NOMO-1 treated with dmso at 0.1 percent for 144 hours (cell line): ENCODE results near the gene PKHD1.

Experiments
- DNase-seq: peaks from one replicate; lab custom pipeline; 2025; ENCODE audit not compliant: unreplicated experiment; lab: John Stamatoyannopoulos, UW

PKHD1 gene

DNA sequence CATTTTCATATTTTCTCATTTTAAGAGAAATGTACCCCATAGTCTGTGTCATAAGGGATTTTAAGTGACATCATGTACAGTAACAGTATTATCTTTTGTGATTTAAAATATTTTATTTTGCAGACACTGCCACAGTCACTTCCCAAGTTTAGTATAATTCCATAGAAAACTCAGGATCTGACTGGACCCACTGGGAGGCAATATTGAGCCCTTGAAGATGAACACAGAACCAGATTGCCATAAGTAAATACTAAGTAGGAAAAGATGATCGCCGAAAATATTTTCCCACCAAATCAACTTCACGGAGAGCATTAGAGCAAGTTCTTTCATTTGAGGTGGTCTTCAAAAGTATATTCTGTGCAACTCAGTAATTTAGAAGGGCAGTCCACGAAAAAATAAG is 17.6 kb upstream of the PKHD1 start:
- no peak for DNase-seq

DNA sequence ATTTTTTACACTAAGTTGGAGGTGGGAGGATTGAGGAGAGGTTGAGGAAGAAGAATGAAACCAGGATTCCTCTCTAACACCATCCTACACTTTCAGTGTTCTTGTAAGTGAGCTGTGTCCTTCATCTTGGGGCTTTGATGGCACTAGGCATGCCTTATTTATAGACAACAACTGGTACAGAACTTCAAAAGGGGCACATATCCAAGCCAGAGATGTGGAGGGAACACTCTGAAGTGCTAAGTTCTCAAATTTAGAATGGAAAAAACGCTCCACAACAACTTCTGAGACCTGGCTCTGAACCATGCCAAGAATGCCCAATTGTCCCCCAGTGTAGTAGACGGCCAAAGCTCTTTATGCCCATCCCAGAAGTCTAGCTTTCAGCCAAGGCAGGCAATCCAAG is 16.2 kb upstream of the PKHD1 start:
- no peak for DNase-seq

DNA sequence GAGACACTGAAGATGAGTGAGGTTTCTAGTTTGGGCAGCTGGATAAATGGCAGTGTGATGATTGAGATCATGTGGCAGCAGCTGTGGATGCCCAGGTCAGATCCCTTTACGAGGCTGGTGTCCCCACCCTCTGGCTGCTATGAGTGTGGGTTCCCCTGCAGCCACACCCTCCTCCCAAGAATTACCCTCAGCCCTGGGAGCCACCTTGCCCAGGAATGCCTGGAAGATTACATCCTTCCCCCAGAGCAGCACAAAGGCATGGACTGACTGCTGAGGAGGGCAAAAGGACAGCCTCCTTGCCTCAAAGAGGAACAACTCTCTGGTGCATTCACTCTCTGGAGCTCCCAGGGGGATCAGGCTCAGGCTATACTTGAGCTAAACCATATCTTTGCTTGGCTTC is 15.0 kb upstream of the PKHD1 start:
- DNase-seq = no peak

DNA sequence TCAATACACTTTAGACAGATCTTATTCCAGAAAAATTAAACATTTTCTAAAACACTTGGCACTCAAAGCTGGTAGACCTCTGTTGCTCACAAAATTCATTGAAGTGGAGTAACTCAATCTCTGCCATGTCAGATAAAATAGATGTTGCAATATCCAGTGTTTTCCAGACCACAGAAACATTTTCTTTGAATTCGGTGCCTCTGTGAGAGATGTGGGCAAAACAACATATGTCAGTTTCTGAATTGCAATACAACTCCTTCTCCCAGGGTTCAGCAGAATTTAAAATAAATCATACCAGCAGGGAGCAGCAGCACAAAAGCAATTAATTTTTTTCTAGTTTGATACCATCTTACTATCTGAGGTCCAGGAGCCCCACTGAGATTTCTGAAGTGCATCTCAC is 11.3 kb upstream of the PKHD1 start:
- DNase-seq = no peak

DNA sequence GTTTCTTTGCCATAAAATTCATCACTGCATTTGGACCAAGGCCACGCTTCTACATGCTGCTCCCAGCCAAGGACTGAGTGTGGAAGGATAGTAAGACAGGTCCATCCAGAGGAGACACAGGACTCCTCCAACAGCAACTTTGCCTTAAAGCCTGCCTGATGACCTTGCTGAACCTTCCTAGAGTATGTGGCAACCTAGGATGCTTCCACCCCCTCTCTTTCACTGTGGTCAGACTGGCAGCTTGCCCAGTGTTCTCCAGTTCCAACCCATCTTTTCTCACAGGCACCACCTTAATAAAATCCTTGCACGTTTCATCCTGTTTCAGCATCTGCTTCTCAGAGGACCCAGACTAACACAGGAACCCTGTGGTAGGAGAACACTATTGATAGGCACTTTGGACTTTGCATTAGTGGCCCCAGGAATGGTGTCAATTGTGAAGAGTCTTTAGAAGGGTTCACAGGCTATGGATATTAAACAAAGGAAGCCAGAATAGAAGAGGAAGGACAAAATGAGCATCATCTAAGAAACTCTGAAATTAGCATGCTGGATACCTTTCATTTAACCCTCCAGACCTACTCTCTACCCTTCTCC is 2.4 kb upstream of the PKHD1 start:
- DNase-seq = no peak

DNA sequence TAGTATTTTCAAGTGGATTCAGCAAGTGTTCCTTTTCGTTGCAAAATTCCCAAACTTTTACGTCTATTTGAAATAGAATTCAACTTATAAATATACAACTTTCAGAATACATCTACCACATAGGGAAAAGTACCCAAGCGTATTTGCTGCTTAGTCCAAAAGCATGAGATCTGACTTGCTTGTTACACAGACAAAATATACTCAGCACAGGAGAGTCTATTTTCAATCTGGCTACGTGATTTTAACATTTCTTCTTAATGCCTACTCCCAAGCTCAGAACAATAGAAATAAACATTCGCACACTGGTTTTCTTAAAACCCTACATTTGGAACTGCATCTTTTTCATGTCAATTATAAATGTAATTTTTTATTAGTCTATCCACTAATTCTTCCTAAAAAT is 672 bp downstream of the PKHD1 start:
- no peak for DNase-seq

DNA sequence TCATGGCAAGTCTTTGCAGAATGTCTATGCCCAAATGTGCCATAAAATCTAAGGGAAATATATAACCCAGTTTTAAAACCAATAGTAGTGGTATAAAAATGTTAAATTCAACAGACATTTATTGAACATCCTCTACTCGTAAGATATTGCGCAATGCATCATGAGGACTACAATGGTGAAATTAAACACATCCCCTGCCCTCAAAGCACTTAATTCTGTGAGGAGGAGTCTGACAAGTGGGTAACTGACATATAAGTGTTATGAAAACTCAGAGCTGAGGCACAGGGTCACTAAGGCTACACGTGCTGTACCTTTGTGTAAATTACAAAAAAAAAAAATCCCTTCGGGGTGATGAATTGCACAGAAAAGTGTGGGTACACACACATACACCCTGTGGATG is 6.2 kb downstream of the PKHD1 start:
- DNase-seq = no peak

DNA sequence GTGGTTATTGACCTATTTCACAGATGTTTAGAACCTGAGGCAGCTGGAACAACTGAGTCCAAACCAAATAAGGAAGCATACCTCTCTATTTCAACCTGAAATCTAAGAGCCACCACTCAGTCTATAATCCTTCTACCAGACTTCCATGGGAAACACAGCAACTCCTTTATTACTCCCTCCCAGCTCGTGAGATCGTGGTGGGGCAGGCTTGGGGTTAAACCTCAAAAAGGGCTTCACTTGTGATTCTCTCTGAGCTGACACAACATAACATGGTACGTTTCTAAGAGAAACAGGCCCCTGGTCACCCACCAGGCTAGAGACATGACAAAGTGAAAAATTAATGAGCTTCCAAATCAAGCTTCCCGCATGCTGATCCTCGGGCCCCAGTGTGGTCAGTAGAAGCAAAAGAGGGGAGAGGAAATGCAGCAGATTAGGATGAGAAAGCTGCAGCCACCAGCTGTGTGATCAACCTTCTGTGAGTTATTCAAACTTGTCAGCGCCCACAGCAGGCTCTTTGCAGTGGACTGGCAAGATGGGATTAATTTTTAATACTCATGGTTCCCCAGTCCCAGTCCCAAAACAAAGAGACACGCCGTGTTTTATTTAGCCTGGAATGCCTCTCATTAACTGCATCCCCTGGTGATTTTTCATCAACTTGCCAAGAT is 9.3 kb downstream of the PKHD1 start:
- DNase-seq = no peak

DNA sequence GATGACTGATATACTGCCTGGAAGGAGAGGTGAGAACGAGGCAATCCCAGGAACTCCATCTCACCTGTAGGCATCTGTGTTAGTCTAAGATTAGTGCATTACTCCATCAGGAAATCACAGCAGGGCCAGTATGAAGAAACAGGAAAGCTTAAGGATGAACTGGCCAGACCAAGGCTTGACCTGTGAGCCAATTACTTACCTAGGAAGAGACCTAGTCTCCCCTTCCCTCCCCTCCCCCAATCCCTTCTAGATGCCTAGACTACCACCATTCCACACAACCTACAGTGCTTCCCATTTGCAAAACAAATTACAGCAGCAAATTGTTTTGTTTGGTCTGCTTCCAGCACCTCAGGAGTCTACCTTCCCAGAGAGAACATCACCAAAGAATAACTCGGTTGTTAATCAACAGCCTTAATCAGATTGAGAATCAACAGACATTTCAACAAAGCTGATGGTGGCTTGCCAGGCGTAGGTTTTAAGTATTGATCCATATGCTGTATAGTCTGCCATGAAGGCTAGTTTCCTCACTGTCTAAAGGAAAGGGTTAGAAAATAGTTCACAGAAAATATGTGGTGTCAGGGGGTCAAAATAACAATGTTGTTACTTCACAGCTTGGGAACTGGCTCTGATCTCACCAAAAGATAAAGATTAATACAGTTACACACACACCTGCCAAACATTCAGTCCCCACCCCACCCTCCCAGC is 10.1 kb downstream of the PKHD1 start:
- no peak for DNase-seq

DNA sequence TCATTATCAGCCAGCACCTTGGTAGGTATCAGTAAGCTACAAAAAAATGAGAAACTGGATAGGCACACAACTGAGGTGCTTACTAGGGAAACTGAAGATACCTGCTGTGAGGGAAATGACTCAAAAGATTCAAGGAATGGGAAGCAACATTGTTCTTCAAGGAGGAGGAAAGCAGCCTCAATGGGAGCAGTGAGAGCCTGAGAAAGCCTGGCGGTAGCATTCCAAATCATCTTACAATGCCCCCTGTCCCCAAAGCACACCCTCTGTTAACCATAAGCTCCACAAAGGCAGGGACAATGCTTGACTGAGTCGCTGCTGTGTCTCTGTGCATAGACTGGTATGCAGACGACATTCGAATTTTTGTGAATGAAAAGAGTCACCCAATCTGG is 10.6 kb downstream of the PKHD1 start:
- DNase-seq = no peak

DNA sequence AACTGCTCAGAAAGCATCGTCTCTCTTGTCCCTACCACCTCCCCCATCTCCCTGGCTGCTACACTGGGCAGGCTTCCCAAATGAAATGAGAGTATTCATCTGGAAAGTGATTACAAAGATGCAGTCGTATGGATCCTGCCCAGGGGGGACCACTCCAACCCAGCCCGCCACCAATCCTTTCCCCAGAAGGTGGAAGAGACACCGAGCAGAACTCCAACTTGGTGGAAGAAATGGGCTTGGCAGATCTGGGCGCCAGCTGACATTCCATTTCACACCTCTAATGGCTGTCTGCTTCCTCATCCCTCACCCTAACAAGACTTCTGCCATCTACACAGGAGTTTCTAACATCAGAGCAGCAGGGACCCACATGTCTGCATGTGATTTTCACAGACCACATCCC is 12.7 kb downstream of the PKHD1 start:
- no peak for DNase-seq

DNA sequence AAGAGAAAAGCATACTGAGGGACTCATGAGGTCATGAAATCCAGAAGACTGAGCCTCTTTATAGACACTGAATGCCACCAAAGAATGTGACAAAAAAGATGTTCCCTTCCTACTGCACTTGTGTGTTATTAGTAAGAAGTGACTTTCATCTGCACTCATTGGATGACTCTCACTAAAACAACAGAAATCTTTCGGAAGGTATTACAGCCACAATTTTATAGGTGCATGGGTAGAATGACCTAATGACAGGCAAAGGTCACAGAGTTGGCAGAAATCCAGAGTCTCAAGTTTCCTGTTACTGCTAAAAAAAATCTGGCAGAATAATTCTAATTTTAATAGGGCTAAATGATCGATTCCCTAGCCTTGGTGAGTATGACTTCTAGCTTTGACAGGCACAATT is 13.3 kb downstream of the PKHD1 start:
- no peak for DNase-seq

DNA sequence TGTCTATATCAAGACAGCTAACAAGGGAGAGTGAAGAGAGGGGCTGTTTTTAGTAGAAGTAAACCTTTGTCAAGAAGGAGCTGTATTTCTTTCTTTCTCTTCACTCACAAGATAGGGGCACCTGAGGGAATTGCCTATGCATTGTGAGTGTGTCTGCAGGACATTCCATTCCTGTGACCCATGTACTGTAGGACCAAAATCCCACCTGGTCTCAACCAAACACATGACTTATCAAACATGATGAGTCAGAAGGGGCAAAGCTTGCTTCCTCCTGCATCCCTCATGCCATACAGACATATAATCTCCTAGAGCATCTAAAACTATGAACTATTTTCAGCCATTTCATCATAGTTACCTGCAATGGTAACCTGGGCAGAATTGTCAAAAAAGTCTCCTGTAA is 21.8 kb downstream of the PKHD1 start:
- no peak for DNase-seq

DNA sequence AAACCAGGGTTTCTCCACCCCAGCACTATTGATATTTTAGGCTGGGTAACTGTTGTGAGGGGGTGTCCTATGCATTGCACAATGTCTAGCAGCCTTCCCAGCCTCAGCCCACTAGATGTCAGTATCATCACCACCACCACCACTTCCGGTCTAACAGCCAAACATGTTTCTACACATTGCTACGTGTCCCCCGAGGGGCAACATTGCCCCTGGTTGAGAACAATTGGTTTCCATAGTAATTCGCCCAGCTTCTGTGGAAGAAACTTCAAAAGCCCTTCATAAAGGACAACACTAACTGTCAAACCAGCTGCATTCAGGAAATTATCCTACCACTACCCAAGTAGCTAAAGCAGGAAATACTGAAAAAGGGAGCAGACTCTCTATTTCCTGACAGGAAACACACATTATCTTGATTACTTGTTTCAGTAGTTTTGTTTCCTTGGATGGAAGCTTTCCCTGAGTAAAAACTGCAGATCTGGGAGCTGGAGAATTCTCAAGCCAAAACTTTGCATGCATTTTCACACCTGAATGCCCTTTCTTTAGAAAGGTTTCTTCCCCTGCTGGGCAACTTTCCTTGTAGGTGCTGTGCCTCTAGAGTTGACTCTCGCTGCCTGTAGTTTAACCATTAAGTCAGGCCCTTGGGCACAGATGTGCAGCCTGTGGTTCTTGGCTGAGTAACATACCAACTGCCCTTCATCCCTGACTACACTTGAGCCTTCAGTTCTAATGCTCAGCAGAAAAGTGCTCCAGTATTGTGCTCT is 23.6 kb downstream of the PKHD1 start:
- DNase-seq = peak; percentile 23

DNA sequence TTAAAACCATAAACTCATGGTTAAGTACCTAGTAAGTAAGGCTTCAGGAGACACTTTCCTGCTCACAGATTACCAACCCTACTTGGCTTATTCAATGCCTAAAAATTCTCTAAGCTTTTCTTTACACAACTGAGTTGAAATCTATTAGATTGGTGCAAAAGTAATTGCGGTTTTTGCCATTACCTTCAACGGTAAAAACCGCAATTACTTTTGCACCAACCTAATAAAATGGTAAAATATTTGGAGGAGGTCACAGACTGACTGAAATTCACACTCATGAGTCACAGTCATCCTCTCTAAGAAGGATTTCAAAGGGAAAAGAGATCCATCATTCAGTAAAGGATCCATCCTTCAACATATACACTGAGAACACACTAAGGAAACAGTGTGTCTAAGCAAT is 25.9 kb downstream of the PKHD1 start:
- DNase-seq = no peak

DNA sequence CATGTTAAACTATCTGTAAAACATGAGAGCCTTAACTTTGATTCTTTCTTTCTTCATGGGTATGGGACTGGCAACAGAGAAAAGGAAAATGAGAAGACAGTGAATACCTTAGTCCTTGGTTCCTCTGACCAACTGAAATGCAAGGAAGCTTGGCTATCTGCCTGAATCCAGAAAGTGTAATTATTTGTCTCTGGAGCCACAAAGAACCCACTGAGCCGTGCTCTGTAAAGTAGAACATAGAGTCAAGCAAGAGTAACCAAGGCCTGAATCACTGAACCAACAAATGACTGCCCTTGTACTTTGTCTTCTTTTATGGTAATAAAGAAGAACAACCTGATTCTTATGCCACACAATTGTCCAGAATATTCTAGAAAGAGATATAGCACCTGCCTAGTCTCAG is 27.6 kb downstream of the PKHD1 start:
- DNase-seq = no peak

DNA sequence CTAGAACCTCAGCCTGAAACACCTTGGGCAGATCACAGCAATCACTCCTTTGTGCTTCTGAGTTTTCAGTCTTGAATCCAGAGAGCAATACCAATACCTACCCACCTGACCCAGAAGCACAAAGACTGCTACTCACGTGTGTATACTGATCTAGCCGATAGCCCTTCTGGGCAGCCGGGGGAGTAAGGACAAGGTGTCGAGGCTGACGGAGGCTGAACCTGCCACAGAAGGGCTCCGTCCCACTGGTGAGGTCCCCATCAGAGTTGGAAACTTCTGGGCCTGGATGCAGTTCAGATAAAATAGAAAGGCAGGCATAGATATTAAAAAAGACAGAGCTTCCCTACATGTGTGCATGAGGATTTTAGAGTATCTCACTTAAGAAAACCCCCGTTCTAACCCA is 32.0 kb downstream of the PKHD1 start:
- no peak for DNase-seq

DNA sequence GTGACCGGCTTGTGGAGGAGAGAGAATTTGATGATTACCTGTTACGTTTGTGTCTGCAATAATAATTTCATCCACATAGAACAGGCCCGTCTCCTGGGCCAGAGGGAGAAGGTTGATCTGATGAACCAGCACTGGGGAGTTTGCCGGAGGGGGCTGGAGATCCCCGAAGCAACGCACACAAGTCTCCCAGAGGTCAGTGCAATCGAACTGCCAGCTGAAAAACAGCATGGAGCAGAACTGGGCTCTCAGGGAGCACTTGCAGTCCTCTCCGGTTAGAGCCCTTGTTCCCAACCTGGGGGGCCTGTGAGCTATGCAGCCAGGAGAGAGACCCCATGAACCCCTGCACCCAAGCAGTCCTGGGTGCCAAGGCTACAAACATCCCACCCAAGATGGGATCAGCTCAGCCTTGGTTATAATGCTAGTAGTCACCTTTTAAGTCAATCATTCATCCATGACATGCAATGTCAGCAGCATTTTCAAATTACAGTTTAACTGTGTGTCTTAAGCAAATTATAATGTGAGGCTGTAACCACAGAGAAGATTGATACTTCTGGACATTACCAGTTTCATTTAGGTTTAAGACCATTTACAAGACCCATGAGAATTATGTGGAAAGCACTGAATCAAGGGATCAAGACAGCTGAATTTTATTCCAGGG is 34.2 kb downstream of the PKHD1 start:
- DNase-seq = no peak

DNA sequence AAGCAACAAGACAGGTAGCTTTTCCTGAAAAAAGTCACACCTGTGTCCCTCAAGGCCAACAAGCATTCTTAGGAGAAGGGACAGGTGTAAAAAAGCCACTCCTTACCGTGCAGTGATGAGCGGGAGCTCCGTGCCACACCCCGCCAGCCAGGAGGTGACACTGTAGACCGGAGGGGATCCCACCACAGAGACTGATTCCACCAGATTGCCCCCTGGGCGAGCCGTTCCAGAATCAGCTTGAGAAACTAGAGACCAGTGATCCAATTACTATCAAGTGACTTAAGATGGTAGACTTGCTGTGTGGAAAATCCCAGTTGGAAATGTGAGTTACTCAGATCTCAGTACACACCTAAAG is 37.4 kb downstream of the PKHD1 start:
- DNase-seq = no peak

DNA sequence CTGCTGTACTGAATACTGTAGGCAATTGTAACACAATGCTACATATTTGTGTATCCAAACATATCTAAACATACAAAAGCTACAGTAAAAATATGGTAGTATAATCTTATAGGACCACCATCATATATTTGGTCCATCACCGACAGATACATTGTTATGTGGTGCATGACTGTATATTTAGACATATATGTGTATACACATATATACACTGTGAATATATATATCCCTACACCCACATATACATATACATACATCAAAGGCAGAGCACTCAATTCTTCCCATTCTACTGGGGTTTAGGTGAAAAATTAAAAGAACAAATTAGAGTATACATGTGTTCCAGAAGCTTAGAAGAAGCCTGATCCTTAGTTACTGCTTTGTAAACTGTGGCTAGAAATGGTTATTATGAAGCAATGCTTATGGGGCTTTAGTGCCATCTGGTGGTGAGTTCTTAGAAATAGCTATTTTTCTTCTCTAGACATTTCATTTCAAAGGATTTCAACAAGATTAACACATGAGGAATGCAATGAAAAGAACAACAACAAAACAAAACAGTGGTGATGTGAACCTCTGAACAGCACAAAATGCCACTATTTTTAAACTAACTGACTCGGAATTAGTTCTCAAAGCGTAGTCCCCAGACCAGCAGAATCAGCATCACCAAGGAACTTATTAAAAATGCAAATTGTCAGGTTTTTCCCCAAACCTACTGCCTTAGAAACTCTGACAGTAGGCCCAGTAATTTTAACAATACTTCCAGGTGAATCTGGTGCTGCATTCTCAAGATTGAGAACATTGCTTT is 38.0 kb downstream of the PKHD1 start:
- DNase-seq = no peak

DNA sequence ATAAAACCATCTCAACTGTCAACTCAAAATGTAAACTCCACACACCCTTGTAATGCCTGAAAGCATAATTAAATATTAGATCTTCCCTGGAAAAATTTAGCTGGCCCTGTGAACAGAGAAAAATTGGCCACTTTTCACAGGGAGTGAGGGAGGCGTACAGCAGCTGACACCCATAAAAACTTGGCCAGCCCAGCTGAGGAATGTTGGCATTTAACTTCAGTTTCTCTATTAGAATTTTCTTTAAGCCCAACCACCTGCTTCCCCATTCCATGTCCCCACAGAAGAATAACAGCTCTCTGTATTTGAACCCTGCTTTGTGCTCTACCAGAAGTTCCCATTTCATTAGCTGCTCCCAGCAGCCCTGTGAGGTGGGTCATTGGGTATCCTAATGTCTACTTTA is 41.0 kb downstream of the PKHD1 start:
- no peak for DNase-seq
